Fibroblast of the aortic adventitia (primary cell): ENCODE results near the gene EFCAB11. TPM values are rescaled to one million over a fixed set of nuclear protein-coding genes. Genes with fewer than 3 reads are reported as not detected.
A peak's percentile ranks its signal among the peaks of the same experiment; 100 is the strongest.
"Not testable (repeated sequence)": the region's sequence is repeated elsewhere in the genome, so short reads cannot be mapped to it uniquely, and the experiment has no call there.

ENCODE experiments used
- DNase-seq: peaks from one replicate; pipeline ENCODE4 v3.0.0-alpha.2; 2010; ENCODE audit warnings: low read depth
- H3K4me3 ChIP-seq: 2 replicates; pipeline ENCODE4 v1.5.1; 2011; ENCODE audit warnings: low read depth, mild to moderate bottlenecking, control low read depth, low read length, moderate library complexity
- total RNA-seq: library from RNA; depleted of rRNA; stranded (reverse); fragments of >200 nt; gene quantifications from 2 replicates; pipeline ENCODE4 v1.2.3, GENCODE V29; 2012; ENCODE audit warnings: low replicate concordance
- TF ChIP-seq, protein P1 (sequence below): IDR thresholded peaks from 2 replicates; pipeline ENCODE4 v1.5.1; 2011; ENCODE audit warnings: mild to moderate bottlenecking, low read length, control low read depth, inconsistent platforms; ENCODE audit not compliant: insufficient read depth

Gene EFCAB11
- total RNA-seq, 1 donor, result 11.1 TPM

DNA sequence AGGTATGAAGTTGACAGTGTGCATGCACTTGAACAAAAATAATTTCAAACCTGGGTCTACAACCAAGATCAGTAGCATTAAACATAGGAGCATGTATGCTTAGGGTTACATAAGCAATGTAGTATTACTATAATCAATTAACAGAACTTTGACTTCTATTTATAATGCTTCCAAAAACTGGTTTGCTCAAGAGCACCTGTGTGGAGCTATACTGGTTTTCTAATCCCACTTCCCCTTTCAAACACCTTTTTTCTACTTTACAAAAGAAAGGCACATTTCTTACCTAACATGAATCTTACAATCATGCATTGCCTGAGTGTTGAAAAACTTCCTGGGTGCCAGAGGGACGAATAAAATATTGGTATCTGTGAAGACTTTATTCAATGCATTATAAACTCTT, 72.7 kb downstream of the EFCAB11 start:
- H3K4me3 ChIP-seq, result no peak overlapping the region
- TF ChIP-seq, protein P1, sequence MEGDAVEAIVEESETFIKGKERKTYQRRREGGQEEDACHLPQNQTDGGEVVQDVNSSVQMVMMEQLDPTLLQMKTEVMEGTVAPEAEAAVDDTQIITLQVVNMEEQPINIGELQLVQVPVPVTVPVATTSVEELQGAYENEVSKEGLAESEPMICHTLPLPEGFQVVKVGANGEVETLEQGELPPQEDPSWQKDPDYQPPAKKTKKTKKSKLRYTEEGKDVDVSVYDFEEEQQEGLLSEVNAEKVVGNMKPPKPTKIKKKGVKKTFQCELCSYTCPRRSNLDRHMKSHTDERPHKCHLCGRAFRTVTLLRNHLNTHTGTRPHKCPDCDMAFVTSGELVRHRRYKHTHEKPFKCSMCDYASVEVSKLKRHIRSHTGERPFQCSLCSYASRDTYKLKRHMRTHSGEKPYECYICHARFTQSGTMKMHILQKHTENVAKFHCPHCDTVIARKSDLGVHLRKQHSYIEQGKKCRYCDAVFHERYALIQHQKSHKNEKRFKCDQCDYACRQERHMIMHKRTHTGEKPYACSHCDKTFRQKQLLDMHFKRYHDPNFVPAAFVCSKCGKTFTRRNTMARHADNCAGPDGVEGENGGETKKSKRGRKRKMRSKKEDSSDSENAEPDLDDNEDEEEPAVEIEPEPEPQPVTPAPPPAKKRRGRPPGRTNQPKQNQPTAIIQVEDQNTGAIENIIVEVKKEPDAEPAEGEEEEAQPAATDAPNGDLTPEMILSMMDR, result no peak
- DNase-seq, result no peak

DNA sequence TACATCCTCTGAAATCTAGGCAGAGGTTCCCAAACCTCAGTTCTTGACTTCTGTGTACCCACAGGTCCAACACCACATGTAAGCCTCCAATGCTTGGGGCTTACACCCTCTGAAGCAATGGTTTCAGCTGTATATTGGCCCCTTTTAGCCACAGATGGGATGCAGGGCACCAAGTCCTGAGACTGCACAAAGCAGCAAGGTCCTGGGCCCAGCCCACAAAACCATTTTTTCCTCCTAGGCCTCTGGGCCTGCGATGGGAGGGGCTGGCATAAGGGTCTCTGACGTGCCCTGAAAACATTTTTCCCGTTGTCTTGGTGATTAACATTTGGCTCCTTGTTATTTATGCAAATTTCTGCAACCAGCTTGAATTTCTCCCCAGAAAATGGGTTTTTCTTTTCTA, 80.4 kb downstream of the EFCAB11 start:
- H3K4me3 ChIP-seq, DNase-seq: not testable (repeated sequence)

DNA sequence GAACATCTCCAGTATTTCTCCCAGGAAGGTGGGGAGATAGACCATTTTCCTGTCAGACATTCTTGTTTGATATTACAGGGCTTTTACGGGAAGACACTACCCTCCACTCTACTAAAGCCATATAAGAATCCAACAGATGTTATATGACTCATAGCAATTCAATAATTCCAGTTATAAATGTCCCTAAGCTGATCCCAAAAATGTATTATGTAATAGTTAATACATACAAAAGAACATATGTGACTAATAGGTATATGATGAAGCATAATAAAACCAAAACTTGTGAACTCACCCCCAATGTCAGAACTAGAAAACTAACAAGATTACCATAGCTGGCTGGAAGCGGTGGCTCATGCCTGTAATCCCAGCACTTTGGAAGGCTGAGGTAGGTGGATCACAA, 84.2 kb downstream of the EFCAB11 start:
- TF ChIP-seq, protein P1, result no peak
- DNase-seq, result peak; percentile 14
- H3K4me3 ChIP-seq, result no peak overlapping the region

DNA sequence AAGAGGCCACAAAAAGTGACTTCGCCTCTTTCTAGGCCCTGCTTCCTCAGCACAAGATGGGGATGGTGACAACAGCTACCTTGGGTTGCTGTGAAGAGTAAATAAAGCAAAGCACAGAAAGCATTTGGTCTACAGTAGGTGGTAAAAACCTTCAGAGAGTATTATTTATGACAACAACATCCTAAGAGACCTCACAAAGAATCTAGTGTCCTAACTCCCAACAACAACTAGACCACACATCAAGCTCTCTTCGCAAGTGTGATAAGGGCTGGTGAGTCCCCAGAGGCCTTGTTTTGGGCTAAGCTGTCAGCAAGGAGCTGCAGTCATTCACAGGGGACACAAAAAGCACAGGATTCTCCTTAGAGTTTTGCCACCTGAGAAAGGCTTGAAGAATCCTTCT, 84.9 kb downstream of the EFCAB11 start:
- TF ChIP-seq, protein P1, result no peak

DNA sequence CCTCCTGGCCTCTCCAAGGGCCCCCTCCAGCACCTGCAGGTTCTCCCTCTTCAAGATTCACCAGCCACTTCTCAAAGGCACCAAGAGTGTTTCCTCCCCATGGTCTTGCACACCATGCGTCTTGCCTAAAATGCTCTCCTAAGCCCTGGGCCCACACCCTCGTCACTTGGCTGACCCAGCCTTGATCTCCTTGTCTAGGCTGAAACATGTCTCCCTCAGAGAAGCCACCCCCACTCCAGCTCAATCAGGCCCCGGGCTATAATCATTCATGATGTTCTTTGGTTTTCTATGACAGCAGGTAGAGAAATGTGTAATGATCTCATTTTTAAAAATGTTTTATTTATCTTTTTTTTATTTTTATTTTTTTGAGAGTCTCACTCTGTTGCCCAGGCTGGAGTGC, 88.1 kb downstream of the EFCAB11 start:
- TF ChIP-seq, protein P1, result no peak
- no peak overlapping the region for H3K4me3 ChIP-seq
- DNase-seq, result no peak

More for the DNA sequence above, 84.9 kb downstream of the EFCAB11 start:
- H3K4me3 ChIP-seq, result no peak overlapping the region
- no peak for DNase-seq

DNA sequence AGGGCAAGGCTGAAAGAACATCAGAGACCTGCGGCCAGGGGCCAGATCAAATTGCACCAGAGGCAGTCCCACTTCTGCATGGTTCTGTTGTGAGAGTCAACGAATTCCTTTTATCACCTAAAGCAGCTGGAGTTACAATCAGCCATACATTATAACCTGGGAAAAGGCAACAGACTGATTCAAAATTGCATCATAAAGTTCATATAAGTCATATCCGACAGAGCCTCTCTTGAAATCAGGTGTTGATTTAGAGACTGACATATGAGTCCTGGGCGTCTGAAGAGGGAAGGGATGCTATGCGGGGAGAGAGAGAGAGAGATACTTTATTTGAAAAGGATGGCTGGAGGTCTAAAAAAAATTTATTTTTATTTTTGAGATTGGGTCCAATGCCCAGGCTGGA, 89.4 kb downstream of the EFCAB11 start:
- TF ChIP-seq, protein P1, result no peak
- H3K4me3 ChIP-seq, result no peak overlapping the region
- no peak for DNase-seq

DNA sequence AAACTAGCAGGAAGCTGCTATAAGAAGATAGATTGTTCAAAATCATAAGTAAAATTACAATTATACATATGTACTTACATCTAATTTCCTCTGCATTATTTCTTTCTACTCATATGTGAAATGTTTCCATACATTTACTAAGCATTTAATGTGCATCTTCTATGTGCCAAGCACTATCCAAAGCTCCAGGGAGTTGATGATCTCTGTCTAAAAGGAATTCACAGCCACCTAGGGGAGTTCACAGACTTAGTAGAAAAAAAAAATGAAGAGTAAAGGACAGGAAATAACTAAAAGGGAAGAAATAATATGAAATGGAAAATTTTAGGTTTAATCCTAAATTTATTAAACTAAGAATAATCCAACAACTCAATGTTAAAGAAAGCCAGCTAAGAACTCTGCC, 91.7 kb downstream of the EFCAB11 start:
- DNase-seq, result no peak
- TF ChIP-seq, protein P1, result no peak

More for the DNA sequence above, 91.7 kb downstream of the EFCAB11 start:
- H3K4me3 ChIP-seq, result no peak overlapping the region
